T-helper 22 cell (primary cell): Measurements from ENCODE around the gene PPM1L.

Experiments used
- DNase-seq: peaks from one replicate; pipeline ENCODE4 v3.0.0-alpha.2; 2020; ENCODE audit warnings: low read depth

The PPM1L gene

DNA sequence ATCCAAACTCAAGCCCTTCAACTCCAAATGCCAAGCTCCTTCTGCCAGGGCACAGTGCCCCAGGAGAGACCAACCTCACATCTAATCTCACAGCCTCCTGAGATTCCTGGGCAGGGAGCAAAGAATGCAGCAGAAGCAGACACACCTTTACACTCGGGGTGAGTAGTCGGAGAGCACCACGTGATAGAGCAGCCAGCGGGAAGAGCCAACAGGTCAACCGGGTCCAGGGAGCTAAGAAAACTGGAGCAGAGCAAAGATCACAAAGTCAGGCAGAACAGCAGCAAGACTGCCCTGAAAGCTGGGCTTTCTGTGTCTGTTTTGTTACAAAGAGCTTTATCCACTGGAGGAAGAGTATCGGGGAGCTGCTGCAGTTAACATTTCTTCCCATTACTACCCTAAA lies 345.0 kb downstream of the PPM1L start:
- DNase-seq, result no peak

GRCh38 chr3:161101609-161102008 lies 345.6 kb downstream of the PPM1L start:
- no peak for DNase-seq

- DNase-seq, result no peak
Observed at GRCh38 chr3:161103776-161104385, 347.9 kb downstream of the PPM1L start.

GRCh38 chr3:161104561-161105551 lies 348.8 kb downstream of the PPM1L start, which contains the start of gene B3GALNT1:
B3GALNT1 (minus strand) TSS chr3:161105349; CDS start chr3:161086754, 18,595 bp downstream.
- DNase-seq, result no peak

DNA sequence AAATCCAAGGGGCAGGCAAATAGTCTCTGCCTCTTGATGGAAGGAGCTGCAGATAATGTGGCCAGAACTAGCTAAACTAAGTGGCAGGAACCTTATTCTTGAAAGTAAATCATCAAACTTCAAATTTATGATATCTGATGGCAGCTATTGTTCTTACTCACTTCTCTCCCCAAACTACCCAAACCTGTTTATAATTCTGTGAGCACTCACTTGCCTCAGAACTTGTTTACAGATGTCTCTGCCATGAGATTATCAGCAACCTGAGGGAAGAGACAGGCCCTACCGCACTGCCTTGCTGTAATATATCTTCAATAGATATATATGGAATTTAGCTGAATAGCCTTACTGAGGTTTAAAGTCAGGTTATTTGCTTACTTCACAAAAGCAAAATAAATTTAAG lies 351.3 kb downstream of the PPM1L start:
- DNase-seq, result no peak

DNA sequence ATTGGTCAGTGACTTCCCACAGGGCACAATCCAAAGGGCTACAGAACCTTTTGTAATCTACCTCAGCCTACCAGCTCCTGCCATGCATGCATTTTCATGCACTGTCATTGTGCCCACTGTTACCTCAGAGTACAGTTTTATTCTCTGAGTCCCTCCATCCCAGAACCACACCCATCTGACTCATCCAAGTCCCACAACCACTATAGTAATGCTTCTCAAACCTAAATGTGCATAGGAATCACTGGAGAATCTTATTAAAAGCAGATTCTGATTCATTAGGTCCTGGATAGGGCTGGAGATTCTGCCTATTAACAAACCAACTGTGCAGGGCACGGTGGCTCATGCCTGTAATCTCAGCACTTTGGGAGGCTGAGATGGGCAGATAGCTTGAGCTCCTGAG lies 352.8 kb downstream of the PPM1L start:
- DNase-seq, result no peak

DNA sequence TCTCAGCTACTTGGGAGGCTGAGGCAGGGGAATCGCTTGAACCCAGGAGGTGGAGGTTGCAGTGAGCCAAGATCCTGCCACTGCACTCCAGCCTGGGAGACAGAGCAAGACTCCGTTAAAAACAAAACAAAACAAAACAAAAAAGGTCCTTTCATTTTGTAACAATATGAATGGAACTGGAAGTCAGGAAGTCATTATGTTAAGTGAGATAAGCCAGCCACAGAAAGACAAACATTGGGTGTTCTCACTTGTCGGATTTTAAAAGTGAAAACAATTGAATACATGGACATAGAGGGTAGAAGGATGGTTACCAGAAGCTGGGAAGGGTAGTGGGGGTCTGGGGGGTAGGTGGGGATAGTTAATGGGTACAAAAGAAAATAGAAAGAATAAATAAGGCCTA lies 361.6 kb downstream of the PPM1L start:
- no peak for DNase-seq

DNA sequence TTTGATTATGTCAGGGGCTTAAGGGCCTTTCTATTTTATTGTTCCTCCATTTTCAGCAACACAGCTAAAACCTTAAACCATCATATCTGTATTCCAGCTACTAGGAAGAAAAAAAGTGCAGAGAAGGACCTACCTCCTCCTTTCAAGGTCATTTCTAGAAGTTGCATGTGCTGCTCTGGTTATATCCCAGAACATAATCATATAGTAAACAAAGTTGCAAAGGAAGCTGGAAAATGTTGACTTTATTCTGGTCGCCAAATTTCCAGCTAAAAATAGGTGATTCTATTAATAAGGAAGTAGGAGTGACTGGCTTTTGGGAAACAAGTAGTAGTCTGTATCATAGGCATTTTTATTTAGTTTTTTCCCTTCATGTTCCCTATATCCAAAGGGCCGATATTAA lies 370.5 kb downstream of the PPM1L start:
- no peak for DNase-seq
